Renal pelvis (tissue), 4 donors: ENCODE data around the gene RIMBP3C. TPM values are rescaled to one million over a fixed set of nuclear protein-coding genes. Genes with fewer than 3 reads are reported as not detected.
"Not testable (repeated sequence)": the region's sequence is repeated elsewhere in the genome, so short reads cannot be mapped to it uniquely, and the experiment has no call there.

Experiments
- DNase-seq: peaks from one replicate; pipeline ENCODE4 v3.0.0-alpha.2; 2013
- polyA plus RNA-seq, 3 donors: library from polyadenylated mRNA; unstranded; fragments of 120-200 nt; gene quantifications; one replicate each; pipeline ENCODE4 v1.2.1, GENCODE V29; 2013; ENCODE audit not compliant: insufficient read length in 3 of 3

RIMBP3C gene
- polyA plus RNA-seq, 3 donors, result 0.36 to 0.47 (median 0.37) TPM

DNA sequence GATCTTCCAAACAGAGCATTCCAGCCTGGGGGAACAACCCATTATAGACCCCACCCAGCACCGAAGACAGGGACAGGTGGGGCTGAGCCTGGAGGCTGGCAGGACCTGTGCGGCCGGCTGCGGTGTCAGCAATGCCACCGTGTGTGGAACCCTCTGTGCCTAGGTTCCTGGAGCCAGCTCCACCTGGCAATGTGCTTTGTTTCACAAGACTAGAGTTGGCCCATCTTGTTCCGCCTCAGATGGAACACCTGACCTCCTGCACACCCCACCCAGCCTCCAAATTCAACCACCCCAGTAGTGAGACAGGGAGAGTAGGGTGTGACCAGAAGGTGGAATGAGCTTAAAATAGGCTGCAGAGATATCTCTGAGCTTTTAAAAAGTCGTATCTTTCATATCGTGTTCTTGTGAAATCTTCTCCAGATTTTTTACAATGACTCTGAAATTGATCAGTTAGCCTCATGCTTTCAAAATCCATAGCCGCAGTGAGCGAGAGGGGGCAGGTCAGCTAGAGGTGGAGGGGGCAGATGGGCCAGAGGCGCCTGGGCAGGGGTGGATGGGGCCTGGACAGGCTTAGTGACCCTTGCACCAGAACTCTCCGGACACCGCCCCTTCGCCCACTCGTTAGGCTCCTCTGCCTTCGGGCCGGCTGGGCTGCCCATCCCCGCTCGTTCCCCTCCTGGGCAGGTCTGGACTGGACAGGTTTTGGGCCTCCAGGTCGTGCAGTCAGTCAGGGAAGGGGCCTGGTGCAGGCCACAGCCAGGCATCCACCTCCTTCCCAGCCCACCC, 18.2 kb downstream of the RIMBP3C start:
- not testable (repeated sequence) for DNase-seq

- DNase-seq, result not testable (repeated sequence)
Measured at GRCh38 chr22:21531525-21531924, 19.7 kb downstream of the RIMBP3C start.

GRCh38 chr22:21526705-21527500, 24.4 kb downstream of the RIMBP3C start:
- not testable (repeated sequence) for DNase-seq

GRCh38 chr22:21516970-21517764, 34.1 kb downstream of the RIMBP3C start:
- DNase-seq, result not testable (repeated sequence)

GRCh38 chr22:21516522-21516921, 34.7 kb downstream of the RIMBP3C start:
- DNase-seq, result not testable (repeated sequence)

DNA sequence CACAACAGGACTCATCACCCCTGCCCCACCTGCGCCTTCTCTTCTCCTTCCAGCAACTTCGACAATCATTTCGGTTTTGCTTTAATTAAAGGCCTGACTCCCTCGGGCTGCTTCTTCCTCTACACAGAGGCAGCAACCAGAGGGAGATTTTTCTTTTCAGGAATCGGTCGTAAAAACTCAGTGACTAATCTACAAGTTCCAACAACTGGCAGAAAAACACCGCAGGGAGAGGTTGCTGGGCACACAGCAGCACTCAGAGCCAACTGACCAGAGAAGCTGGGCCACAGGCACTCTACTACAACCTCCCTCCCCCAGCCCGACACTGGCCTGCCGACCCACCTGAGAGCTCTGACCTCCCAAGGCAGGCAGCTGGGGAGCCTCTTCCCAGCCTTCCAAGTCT, 36.0 kb downstream of the RIMBP3C start:
- not testable (repeated sequence) for DNase-seq

GRCh38 chr22:21514117-21514516, 37.1 kb downstream of the RIMBP3C start:
- DNase-seq, result not testable (repeated sequence)

DNA sequence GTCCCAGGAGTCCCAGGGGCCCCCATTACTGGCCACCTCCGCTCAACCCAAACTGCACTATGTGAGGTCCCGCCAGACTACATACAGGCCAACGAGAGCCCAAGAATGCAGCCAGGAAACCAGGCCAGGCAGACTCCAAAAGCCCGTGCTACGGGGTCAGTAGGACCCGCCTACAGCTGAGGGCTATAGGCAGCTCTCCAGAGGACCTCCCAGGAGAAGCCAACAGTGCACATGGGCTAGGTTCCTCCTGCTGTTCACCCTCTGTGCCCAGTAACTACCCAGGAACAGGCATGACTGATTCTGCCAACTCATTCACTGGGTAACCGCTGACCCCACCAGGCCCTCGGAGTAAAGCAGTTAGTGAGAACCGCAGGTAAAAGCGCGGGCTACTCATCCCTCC, 39.2 kb downstream of the RIMBP3C start:
- DNase-seq, result not testable (repeated sequence)

- DNase-seq, result not testable (repeated sequence)
Measured at GRCh38 chr22:21510397-21510796, 40.9 kb downstream of the RIMBP3C start.

DNA sequence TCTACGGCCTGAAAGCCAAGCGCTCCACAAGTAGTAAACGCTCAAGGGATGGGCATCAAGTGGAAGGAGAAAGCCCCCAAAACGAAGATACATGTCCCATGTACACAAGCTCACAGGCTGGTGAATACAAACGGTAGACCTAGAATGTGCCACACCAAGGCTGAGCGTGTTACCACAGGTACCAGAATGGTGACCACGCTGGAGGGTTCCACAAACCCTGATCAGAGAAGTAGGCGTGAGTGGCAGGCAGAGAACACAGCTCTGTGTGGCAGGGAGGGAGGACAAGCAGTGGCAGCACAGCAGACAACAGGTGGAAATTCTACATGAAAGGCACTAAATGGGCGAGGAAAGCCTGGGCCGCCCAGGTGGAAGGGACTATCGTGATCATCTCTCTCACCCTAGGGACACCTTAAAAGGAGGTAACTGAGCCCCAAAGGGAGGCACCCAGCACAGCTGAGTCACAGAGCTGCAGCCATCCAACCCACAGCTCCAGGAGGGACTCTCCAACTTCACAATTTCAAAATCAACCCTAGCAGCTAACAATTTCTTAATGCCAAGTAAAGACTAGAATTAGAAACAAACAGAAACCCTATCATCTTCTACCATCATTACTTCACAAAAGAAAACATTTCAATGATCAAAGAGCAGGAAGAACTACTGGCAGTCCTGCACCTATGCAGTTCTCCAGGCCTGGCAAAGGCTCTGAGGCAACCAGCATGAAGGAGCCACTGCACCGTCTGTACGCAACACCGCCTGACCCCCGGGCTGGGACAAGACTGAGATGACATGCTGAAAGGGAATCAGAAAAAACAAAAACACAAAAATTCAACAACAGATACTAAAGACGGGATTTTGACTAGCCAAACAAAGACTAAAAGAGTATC, 51.4 kb downstream of the RIMBP3C start:
- not testable (repeated sequence) for DNase-seq

- DNase-seq, result not testable (repeated sequence)
Measured at GRCh38 chr22:21498489-21498888, 52.8 kb downstream of the RIMBP3C start.

DNA sequence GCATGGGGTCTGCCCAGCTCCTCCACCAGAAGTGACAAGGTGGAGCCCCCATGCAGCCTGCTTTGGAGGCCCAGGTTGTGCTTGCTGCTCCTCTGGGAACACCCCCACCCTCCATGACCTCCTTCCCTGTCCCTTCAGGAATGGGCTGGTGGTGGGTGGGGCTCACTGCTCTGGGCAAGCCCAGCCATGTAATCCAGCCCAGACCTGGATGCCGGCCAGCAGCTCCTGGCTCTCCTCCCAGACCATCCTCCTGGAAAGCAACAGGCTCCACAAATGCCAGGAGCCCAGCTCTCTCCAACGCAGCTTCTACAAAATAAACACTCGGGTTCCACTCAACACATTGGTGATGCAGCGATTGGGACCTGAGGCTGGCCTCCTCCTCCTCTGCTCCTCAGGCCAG, 53.3 kb downstream of the RIMBP3C start:
- DNase-seq, result not testable (repeated sequence)

Other genes with a start within 250 kb of the RIMBP3C start
- under 1 TPM in 1 of 3 donors, not detected in 2; 0.07 TPM for gene RIMBP3B, start 167.7 kb downstream of the RIMBP3C start, polyA plus RNA-seq
- gene HIC2, start 134.1 kb downstream of the RIMBP3C start, polyA plus RNA-seq, result 10 to 100 TPM in 2 of 3 donors, 1 to 10 TPM in 1; 9.7 to 13.2 (median 11.4) TPM
- gene TMEM191C, start 84.1 kb downstream of the RIMBP3C start, polyA plus RNA-seq, result 1 to 10 TPM; 1.8 to 2.3 (median 2.0) TPM
- gene UBE2L3, start 16.3 kb upstream of the RIMBP3C start, polyA plus RNA-seq, result 10 to 100 TPM; 52.3 to 60.0 (median 56.5) TPM
- gene YDJC, start 78.6 kb upstream of the RIMBP3C start, polyA plus RNA-seq, result 10 to 100 TPM; 15.1 to 18.9 (median 18.6) TPM
- 1 to 10 TPM in 1 of 3 donors, under 1 TPM in 2; 0.41 to 1.2 (median 0.70) TPM for gene CCDC116, start 81.3 kb upstream of the RIMBP3C start, polyA plus RNA-seq
- gene SDF2L1, start 90.8 kb upstream of the RIMBP3C start, polyA plus RNA-seq, result 10 to 100 TPM; 20.9 to 27.5 (median 22.3) TPM
- gene PPIL2, start 114.6 kb upstream of the RIMBP3C start, polyA plus RNA-seq, result 10 to 100 TPM; 40.6 to 50.5 (median 42.9) TPM
- 10 to 100 TPM; 13.9 to 17.0 (median 16.3) TPM for gene YPEL1, start 184.3 kb upstream of the RIMBP3C start, polyA plus RNA-seq